Cardiac muscle cell (in vitro differentiated cells and primary cell): ENCODE data around the gene EML4. TPM values are rescaled to one million over a fixed set of nuclear protein-coding genes. Genes with fewer than 3 reads are reported as not detected.

ENCODE experiments used
- DNase-seq, 2 donors: peaks; one replicate each; pipeline versions ENCODE4 v3.0.0 to v3.0.0-alpha.2; 2010 to 2017; ENCODE audit warnings: low read depth in 1 of 2, low spot score in 1 of 2
- H3K27ac ChIP-seq: fragments of 200-600 bp; sonication (generic); 2 replicates; pipeline ENCODE4 v1.5.1; 2016
- H3K27me3 ChIP-seq: fragments of 200-600 bp; sonication (generic); 2 replicates; pipeline ENCODE4 v1.6.0; 2016; ENCODE audit warnings: control low read depth
- H3K36me3 ChIP-seq: fragments of 200-600 bp; sonication (generic); 2 replicates; pipeline ENCODE4 v1.5.1; 2016; ENCODE audit warnings: control low read depth
- H3K4me1 ChIP-seq: fragments of 200-600 bp; sonication (generic); 2 replicates; pipeline ENCODE4 v1.8.1; 2017; ENCODE audit warnings: low read depth, mild to moderate bottlenecking, mixed run types
- H3K4me3 ChIP-seq: fragments of 200-600 bp; sonication (generic); 2 replicates; pipeline ENCODE4 v1.5.1; 2016; ENCODE audit warnings: mild to moderate bottlenecking
- H3K9me3 ChIP-seq: fragments of 200-600 bp; sonication (generic); 2 replicates; pipeline ENCODE4 v1.5.1; 2017; ENCODE audit warnings: low read depth, mild to moderate bottlenecking, control low read depth
- CTCF ChIP-seq: IDR thresholded peaks from 2 replicates; pipeline ENCODE4 v1.5.1; 2012; ENCODE audit warnings: low read depth, mild to moderate bottlenecking, low read length
- polyA plus RNA-seq: library from polyadenylated mRNA; unstranded; fragments of >200 nt; fragmentation: Nextera tagmentation; extraction: Ambion mirVana; gene quantifications from 2 replicates; pipeline ENCODE4 v1.2.1, GENCODE V29; 2016
- total RNA-seq: library from RNA; depleted of rRNA; stranded (reverse); fragments of >200 nt; gene quantifications from 2 replicates; pipeline ENCODE4 v1.2.3, GENCODE V29; 2016

The EML4 gene
- total and polyA plus RNA-seq, 2 experiments from 2014 or later = 46.6 to 56.2 TPM

GRCh38 chr2:42316910-42317309 lies 147.8 kb downstream of the EML4 start:
- no peaks in the 10 kb centered on the region for H3K4me1 ChIP-seq
- H3K36me3 ChIP-seq = peaks cover 31% of the 10 kb centered on the region
- H3K27me3 ChIP-seq = no peaks in the 10 kb centered on the region
- no peaks in the 10 kb centered on the region for H3K9me3 ChIP-seq
- no peak for TF ChIP-seq CTCF
- no peak overlapping the region for H3K4me3 ChIP-seq
- H3K27ac ChIP-seq = no peak overlapping the region
- DNase-seq = no peak

- no peak for DNase-seq
- no peak overlapping the region for H3K4me3 ChIP-seq
- H3K27ac ChIP-seq = no peak overlapping the region
- H3K9me3 ChIP-seq = no peaks in the 10 kb centered on the region
- no peak for TF ChIP-seq CTCF
- H3K36me3 ChIP-seq = peaks cover 32% of the 10 kb centered on the region
- H3K27me3 ChIP-seq = no peaks in the 10 kb centered on the region
- H3K4me1 ChIP-seq = no peaks in the 10 kb centered on the region
Measured at GRCh38 chr2:42317486-42317885, 148.3 kb downstream of the EML4 start.

DNA sequence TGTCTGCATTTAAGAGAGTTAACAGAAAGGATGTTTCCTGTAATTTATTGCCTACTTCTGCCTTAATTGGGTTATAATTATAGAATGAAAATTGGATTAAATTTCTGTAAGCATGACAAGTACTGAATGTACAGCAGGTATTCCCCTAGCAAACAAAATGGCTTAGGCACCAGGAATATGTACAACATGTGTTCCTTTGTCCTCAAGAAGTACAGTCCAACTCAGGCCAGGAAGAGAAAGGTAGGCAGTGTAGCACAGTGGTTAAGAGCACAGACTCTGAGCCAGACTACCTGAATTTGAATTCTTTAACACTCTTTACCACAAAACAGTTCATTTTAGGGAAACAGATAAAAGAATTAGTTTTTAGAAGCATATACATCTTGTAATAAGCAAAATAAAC lies 148.8 kb downstream of the EML4 start:
- no peak overlapping the region for H3K27ac ChIP-seq
- peaks cover 36% of the 10 kb centered on the region for H3K36me3 ChIP-seq
- H3K4me3 ChIP-seq = no peak overlapping the region
- no peaks in the 10 kb centered on the region for H3K4me1 ChIP-seq
- no peak for TF ChIP-seq CTCF
- no peak for DNase-seq
- H3K27me3 ChIP-seq = no peaks in the 10 kb centered on the region
- no peaks in the 10 kb centered on the region for H3K9me3 ChIP-seq

GRCh38 chr2:42319265-42319664 lies 150.1 kb downstream of the EML4 start:
- no peaks in the 10 kb centered on the region for H3K4me1 ChIP-seq
- H3K27me3 ChIP-seq = no peaks in the 10 kb centered on the region
- no peak for DNase-seq
- H3K9me3 ChIP-seq = no peaks in the 10 kb centered on the region
- H3K36me3 ChIP-seq = peaks cover 40% of the 10 kb centered on the region
- H3K4me3 ChIP-seq = no peak overlapping the region
- no peak overlapping the region for H3K27ac ChIP-seq
- no peak for TF ChIP-seq CTCF

DNA sequence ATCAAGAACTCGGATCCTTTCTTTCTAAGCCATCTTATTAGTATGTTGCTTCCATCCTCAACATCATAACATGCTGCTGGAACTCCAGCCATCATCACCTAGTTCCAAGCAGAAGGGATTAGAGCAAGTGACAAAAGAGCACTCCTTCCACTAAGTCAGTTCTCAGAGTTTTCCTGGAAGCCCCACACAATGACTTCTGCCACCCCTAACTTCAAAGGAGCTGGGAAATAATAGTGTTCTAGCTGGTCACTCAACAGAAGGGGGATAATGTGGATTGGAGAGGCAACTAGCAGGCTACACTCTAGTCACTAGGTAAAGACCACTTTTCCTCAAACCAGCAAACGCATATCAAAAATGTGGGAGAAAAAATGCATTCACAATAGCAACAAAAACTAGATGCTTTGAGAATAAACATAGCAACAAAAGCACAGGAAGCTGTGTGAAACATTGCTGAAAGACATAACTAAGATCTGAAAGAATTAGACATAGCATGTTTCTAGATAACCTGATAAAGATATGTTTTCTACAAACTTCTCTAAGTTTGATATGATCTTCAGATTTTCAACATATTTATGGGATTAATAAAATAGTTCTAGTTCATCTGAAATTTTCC lies 152.4 kb downstream of the EML4 start:
- no peak for DNase-seq
- no peak overlapping the region for H3K4me3 ChIP-seq
- H3K4me1 ChIP-seq = no peaks in the 10 kb centered on the region
- no peak for TF ChIP-seq CTCF
- no peaks in the 10 kb centered on the region for H3K9me3 ChIP-seq
- H3K36me3 ChIP-seq = peaks cover 51% of the 10 kb centered on the region
- no peaks in the 10 kb centered on the region for H3K27me3 ChIP-seq
- no peak overlapping the region for H3K27ac ChIP-seq

DNA sequence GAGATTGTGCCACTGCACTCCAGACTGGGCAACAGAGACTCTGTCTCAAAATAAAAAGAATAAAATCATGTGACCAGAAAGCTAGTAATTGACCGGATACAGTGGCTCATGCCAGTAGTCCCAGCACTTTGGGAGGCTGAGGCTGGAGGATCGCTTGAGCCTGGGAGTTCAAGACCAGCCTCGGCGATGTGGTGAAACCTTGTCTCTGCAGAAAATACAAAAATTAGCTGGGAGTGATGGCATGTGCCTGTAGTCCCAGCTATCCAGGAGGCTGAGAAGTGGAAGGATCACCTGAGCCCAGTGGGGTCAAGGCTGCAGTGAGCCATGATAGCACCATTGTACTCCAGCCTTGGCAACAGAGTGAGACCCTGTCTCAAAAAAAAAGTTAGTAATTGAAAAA lies 155.1 kb downstream of the EML4 start:
- H3K36me3 ChIP-seq = peaks cover 55% of the 10 kb centered on the region
- no peaks in the 10 kb centered on the region for H3K27me3 ChIP-seq
- H3K4me1 ChIP-seq = no peaks in the 10 kb centered on the region
- H3K27ac ChIP-seq = no peak overlapping the region
- TF ChIP-seq CTCF = no peak
- H3K9me3 ChIP-seq = no peaks in the 10 kb centered on the region
- DNase-seq = no peak
- no peak overlapping the region for H3K4me3 ChIP-seq
